Smooth muscle cell of the umbilical artery (primary cell): Measurements from ENCODE around the gene NUP205. TPM values are rescaled to one million over a fixed set of nuclear protein-coding genes. Genes with fewer than 3 reads are reported as not detected.

Experiments
- total RNA-seq: library from RNA; depleted of rRNA; stranded (reverse); fragments of >200 nt; gene quantifications from 2 replicates; pipeline ENCODE4 v1.2.3, GENCODE V29; 2014

Gene NUP205, protein sequence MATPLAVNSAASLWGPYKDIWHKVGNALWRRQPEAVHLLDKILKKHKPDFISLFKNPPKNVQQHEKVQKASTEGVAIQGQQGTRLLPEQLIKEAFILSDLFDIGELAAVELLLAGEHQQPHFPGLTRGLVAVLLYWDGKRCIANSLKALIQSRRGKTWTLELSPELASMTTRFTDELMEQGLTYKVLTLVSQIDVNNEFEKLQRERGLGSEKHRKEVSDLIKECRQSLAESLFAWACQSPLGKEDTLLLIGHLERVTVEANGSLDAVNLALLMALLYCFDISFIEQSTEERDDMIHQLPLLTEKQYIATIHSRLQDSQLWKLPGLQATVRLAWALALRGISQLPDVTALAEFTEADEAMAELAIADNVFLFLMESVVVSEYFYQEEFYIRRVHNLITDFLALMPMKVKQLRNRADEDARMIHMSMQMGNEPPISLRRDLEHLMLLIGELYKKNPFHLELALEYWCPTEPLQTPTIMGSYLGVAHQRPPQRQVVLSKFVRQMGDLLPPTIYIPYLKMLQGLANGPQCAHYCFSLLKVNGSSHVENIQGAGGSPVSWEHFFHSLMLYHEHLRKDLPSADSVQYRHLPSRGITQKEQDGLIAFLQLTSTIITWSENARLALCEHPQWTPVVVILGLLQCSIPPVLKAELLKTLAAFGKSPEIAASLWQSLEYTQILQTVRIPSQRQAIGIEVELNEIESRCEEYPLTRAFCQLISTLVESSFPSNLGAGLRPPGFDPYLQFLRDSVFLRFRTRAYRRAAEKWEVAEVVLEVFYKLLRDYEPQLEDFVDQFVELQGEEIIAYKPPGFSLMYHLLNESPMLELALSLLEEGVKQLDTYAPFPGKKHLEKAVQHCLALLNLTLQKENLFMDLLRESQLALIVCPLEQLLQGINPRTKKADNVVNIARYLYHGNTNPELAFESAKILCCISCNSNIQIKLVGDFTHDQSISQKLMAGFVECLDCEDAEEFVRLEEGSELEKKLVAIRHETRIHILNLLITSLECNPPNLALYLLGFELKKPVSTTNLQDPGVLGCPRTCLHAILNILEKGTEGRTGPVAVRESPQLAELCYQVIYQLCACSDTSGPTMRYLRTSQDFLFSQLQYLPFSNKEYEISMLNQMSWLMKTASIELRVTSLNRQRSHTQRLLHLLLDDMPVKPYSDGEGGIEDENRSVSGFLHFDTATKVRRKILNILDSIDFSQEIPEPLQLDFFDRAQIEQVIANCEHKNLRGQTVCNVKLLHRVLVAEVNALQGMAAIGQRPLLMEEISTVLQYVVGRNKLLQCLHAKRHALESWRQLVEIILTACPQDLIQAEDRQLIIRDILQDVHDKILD (N-terminal part only)
- total RNA-seq = 36.8 and 56.8 TPM in 2 replicates

DNA sequence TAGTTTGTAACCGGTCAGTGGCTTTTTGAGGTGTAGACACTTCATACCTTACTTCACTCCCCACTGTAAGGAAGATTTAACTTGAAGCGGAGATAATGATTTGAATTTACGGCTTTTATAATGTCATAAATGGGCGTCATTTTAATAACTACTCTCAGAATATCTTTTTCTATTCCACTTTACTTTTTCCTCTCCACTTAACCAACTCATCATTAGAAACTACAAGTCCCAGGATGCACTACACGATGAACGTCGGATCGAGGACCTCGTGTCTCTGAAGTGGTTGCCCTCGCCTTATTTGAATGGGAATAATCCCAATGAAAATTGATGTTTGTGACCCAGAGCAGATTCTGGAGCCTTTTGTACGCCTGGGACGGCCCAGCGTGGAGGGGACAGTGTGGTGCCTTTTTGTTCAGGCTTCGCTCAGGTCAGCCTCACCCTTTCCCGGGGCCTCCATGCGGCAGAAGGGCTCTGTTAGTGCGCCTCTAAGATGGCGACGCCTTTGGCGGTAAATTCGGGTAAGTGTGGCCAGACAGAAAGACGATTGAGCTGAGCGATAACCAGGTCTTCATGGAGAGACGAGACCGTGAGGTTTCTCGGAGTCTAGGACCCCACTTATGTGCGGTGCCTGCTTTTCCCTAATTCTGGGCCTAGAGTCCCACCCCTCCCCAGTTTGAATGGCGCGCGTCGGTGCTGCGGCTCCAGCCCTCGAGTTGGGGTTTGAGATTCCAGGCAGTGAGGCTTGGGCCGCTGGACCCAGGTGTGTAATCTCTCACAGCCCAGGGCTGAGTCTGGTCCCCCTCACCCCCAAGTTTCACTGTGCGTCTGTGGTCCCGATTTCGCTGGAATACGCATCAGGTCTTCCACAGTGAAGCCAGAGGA, at the start of gene NUP205:
Gene NUP205, plus strand, starts transcription at position 463 of the 882 bp plus-strand sequence. Its CDS starts 28 bp downstream, at position 491.

DNA sequence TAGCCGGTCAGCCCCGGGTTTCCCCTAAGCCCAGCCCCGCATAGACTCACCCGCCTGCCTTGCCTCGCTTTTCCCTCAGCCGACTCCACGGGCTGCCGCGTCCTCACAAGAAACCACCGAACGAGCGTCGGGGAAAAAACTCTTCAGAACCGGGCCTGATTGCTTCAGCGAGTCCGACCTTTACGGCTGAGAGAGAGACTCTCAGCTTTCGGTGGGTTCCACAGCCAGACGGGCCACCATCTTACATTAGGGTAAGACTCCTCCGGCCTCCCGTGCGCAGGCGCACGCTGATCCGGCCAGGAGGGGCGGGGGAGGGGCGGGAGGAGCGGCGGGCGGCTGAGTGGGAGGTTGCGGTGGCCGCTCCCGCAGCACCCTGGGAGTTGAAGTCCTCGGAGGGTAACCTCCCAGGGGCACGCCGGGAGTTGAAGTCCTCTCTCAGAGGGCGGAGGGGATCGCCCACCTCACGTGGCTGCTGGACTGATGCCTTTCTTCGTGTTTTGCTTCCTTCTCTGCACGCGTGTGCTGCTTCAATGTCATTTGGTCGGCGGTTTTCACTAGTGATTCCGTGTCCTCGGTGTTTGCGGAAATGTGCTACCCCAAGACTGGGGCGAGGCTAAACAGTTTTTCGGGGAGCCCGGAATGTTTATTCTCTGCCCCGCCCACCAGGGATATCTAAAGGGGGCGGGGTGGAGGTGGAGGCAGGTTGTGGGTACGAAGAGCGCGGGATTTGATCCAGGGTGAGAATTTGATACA, 47.7 kb upstream of the NUP205 start, which contains the start of gene CNOT4:
Gene CNOT4, minus strand, starts transcription at position 264 of the 753 bp plus-strand sequence. CDS start 71,771 bp downstream, outside the sequence.

DNA sequence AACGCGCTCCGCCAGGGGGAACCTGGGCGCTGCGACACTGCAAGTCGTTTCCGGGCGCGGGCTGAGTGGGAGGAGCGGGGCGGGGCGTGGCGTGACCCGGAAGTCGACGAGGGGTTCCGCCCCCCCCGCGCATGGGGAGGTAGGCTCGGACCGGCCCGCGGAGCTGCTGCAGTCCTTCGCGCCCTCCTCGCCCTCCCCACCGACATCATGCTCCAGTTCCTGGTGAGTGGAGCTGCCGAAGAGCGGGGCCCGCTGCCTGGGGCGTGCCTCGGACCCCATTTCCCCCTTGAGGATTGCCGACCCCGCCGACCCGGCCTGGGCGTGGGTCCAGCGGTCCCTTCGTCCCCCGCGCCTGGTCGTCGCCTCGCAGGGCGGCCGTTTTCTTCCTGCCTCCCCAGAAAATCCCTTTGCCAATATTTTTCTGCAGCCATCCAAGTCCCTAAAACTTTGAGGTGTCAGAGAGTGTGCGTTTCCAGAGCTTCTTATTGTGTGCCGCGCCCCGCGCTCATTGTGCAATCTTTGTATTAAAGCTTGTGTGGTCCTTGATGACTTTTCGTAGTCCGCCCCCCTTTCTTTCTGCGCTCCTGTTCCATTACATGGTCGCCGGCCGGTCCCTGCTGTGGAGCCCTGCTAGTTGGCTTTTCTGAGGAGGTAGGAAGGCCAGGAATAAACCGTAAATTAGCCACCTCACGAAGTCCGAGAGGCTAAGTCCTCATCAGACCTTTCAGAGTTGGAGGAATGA, 104.8 kb downstream of the NUP205 start, which contains the start of gene STMP1:
Gene STMP1, plus strand, starts transcription at position 142 of the 742 bp plus-strand sequence.

Other genes with a start within 250 kb of the NUP205 start
- 7.4 and 9.3 TPM in 2 replicates for gene CNOT4, start 47.8 kb upstream of the NUP205 start, total RNA-seq
- 18.9 and 19.6 TPM in 2 replicates for gene STMP1, start 104.6 kb downstream of the NUP205 start, total RNA-seq
- 0.05 TPM in 1 of 2 replicates, not detected in the other for gene SLC13A4, start 170.3 kb downstream of the NUP205 start, total RNA-seq
- gene FAM180A, start 190.9 kb downstream of the NUP205 start, total RNA-seq = 7.2 TPM in 1 of 2 replicates, not detected in the other